Mesothelial cell of epicardium (in vitro differentiated cells): ENCODE data around the gene SH2D1B. TPM values are rescaled to one million over a fixed set of nuclear protein-coding genes. Genes with fewer than 3 reads are reported as not detected.

Experiments
- DNase-seq, 2 experiments: peaks; one replicate each; pipeline ENCODE4 v3.0.0; 2021; ENCODE audit warnings: low spot score in 2 of 2; ENCODE audit not compliant: unreplicated experiment in 2 of 2
- H3K27ac Mint-ChIP-seq: 2 replicates; pipeline ENCODE4 v1.8.0; 2021; ENCODE audit warnings: mixed read lengths
- H3K27me3 Mint-ChIP-seq: 2 replicates; pipeline ENCODE4 v1.8.0; 2021; ENCODE audit warnings: low read depth, mixed read lengths
- H3K36me3 Mint-ChIP-seq: 2 replicates; pipeline ENCODE4 v1.8.0; 2021; ENCODE audit warnings: mixed read lengths
- H3K4me1 Mint-ChIP-seq: 2 replicates; pipeline ENCODE4 v1.8.0; 2021; ENCODE audit warnings: mixed read lengths
- H3K4me3 Mint-ChIP-seq: 2 replicates; pipeline ENCODE4 v1.8.0; 2021; ENCODE audit warnings: mild to moderate bottlenecking, moderate library complexity, mixed read lengths
- H3K9me3 Mint-ChIP-seq: 2 replicates; pipeline ENCODE4 v1.8.0; 2021; ENCODE audit warnings: mixed read lengths
- CTCF ChIP-seq: fragments of 200-600 bp; sonication (generic); IDR thresholded peaks from one replicate; pipeline ENCODE4 v1.5.0; 2021; ENCODE audit warnings: antibody characterized with exemption; ENCODE audit not compliant: unreplicated experiment
- total RNA-seq: library from RNA; stranded (reverse); gene quantifications from 3 replicates; pipeline ENCODE4 v1.2.1, GENCODE V29; 2021

SH2D1B gene
- total RNA-seq, 1 donor from 2014 or later: not detected

GRCh38 chr1:162388615-162389014 is 23.3 kb downstream of the SH2D1B start:
- H3K4me3 Mint-ChIP-seq: no peak overlapping the region
- TF ChIP-seq CTCF: no peak
- peaks cover 1% of the 10 kb centered on the region for H3K36me3 Mint-ChIP-seq
- peaks cover 15% of the 10 kb centered on the region for H3K4me1 Mint-ChIP-seq
- H3K9me3 Mint-ChIP-seq: no peaks in the 10 kb centered on the region
- DNase-seq: no peak
- H3K27ac Mint-ChIP-seq: no peak overlapping the region
- H3K27me3 Mint-ChIP-seq: peaks cover 12% of the 10 kb centered on the region

- Mint-ChIP-seq H3K4me1 (peaks cover 15% of the 10 kb centered on the region), H3K36me3 (peaks cover 2% of the 10 kb centered on the region), H3K4me3 (no peak overlapping the region), H3K27ac (no peak overlapping the region), H3K27me3 (peaks cover 10% of the 10 kb centered on the region), H3K9me3 (no peaks in the 10 kb centered on the region)
- no peak for DNase-seq
- no peak for TF ChIP-seq CTCF
Measured at GRCh38 chr1:162388083-162388594, 23.8 kb downstream of the SH2D1B start.

- Mint-ChIP-seq H3K36me3 (peaks cover 3% of the 10 kb centered on the region), H3K27me3 (peaks cover 9% of the 10 kb centered on the region), H3K4me1 (peaks cover 15% of the 10 kb centered on the region), H3K4me3 (no peak overlapping the region), H3K9me3 (no peaks in the 10 kb centered on the region), H3K27ac (no peak overlapping the region)
- TF ChIP-seq CTCF: no peak
- no peak for DNase-seq
Measured at GRCh38 chr1:162387226-162388082, 24.5 kb downstream of the SH2D1B start.

GRCh38 chr1:162386292-162387225 is 25.4 kb downstream of the SH2D1B start:
- Mint-ChIP-seq H3K9me3 (no peaks in the 10 kb centered on the region), H3K36me3 (peaks cover 3% of the 10 kb centered on the region), H3K4me3 (no peak overlapping the region)

More at GRCh38 chr1:162386292-162387225, 25.4 kb downstream of the SH2D1B start:
- H3K27me3 Mint-ChIP-seq: peaks cover 9% of the 10 kb centered on the region
- no peak for TF ChIP-seq CTCF
- H3K4me1 Mint-ChIP-seq: peaks cover 12% of the 10 kb centered on the region
- H3K27ac Mint-ChIP-seq: no peak overlapping the region
- no peak for DNase-seq
